HG03342 (cell line): ENCODE results near the gene LRMDA.

ENCODE experiments used
- ATAC-seq: cut with Tn5 transposase; IDR thresholded peaks from one replicate; pipeline ENCODE4 v1.9.1; 2021; ENCODE audit warnings: mild to moderate bottlenecking, moderate library complexity; ENCODE audit not compliant: unreplicated experiment

LRMDA gene

DNA sequence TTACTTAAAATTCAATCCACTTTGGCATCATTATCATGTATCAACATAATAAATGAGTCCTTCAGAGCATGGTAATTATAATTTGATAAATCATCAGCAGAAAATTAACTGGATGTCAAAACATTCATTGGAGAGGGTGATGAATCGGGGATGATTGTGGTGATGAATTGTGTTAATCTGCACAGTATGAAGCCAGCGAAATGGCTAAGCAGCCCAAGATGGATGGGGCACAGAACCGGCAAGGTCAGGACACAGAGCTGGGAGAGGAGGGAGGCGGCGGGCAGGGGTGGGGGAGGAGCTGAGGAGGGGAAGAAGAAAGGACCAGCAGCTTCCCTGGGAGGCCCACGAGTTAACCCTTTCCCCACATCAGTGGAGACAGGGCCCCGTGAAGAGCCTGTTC, 536.1 kb downstream of the LRMDA start:
- ATAC-seq: no peak

DNA sequence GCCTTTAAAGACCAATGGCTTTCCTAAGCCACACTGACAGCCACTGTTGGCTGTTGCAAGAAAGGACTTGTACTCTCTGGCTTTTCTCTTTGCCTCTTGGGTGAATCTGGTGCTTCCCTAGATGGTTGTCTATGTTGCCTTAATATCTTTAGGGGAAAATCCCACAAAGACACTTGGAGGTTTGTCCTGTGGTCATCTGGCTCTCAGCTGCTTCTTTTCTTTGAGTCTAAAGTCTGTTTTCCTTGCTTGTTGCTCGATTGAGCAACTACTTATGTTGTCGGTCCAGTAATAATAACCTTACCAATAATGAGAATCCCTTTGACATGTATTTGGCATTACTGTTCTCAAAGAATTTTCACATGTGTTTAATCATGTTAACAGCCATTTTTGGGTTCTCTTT, 537.6 kb downstream of the LRMDA start:
- ATAC-seq: no peak

DNA sequence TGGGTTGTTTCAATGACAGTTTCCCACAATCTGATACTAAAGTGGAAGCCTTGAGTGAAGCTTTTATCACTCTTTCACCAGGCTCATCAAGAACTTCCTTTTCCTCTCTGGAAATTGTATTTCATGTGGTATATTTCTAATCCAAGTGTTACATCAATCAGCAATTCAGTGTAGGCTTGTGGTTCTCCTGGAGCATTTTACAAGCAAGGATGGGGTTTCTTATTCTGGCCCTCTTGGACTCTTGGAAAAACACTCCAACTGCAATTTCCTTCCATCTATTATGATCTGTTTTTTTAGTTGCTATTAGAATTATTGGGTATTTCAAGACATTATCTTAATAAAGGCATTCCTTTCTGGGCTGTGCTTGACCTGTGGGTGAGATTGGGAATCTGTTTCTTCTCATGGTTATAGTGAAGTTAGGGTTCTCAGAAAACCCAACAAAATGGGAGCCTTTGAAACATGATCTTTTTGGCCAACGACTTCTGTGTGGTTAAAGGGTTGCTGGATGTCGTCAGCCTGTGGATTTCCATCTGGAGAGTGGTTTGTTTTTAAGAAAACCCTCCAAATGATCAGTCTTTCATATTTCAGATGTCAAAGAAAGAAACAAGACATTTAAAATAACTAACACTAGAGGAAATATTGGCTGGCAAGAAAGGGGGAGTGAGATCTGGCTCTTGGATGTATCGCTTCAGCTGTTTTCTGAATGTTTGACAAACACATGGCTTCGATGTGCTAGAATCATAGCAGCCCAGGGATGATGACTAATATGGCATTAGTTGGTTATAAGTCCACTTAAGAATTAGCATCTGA, 540.2 kb downstream of the LRMDA start:
- ATAC-seq: no peak

DNA sequence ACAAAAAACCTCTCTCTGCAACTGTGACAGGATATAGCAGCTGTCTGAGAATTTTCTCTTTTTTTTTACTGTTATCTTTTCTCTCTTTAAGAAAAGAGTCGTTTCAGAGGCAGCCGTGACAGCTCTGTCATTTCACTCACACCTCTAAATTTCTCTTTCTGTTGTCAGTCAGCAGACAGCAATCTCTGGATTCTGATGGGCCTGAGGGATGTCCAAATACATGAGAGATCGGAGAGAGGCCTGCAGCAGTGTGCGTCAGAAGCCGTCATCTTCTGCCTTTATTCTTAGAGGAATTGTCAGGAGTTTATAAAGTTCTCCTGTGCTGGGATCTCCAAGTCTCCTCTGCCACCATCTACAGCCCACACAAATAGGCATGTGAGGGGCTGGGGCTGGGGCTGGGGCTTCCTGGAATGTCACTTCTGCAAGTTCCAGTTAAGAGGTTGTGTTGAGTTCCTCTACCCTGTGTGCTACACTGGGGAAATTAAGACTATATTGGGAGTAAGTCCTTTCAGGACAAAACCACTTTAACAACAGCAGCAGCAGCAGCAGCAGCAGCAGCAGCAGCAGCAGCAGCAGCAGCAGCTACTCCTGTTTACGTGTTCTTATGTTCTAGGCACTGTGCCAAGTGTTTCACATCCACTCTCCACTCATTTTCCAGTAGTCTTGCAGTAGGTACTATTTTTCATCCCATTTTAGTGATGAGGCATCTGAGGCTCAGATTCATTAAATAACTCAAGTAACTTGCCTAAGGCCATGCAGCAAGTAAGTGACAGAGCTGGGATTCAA, 541.3 kb downstream of the LRMDA start:
- ATAC-seq: no peak

DNA sequence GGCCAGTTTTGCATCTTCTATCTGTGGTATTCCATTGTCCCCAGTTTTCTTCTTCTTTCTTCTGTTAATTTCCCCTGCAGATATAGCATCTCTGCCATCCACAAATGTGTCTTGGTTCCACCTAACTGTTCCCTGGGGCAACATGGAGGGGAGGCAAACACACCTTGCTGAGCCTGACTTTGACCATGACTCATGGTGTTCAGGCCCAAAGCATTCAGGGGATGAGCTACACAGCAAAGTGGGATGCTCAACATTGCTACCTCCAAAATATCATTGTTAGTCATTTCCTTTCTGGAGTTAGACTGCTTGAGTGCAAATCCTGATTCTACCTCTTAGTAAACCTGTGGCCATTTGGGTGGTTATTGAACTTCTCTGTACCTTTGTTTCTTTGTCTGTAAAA, 542.7 kb downstream of the LRMDA start:
- no peak for ATAC-seq

DNA sequence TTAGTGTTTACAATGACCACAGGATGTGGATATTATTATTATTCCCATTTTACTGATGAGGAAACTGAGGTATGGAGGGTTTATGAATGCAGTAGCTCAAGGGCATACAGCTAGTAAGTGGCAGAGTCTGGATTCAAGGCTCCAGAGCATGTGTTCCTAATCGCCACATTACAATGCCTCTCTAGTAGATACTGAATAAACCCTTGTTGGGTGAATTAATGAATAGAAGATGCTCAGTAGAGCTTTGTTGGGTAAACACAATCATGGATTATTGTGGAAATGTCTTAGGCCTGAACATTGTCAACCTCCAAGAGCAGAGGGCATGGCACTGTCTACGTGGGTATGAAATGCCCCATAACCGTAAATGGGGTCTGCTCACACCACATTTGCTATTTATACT, 545.3 kb downstream of the LRMDA start:
- no peak for ATAC-seq

DNA sequence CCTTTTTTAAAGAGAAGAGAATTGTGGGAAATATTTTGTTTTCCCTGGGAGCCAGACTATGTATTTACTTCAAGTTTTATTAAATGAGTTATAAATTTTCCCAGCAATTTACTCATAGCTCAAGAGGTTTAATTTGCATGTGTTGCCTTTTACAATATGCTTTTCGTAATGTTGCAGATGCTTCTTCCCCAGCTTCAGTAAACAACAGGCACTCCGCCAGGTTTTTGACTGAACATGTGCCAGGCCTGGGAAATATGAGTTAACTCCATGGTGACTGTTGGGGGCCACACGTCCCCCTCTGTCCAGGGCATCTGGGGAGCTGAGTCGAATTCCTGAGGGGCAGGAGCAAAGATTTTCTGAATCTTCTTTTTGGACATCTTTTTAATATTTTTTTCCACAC, 545.7 kb downstream of the LRMDA start:
- ATAC-seq: no peak

DNA sequence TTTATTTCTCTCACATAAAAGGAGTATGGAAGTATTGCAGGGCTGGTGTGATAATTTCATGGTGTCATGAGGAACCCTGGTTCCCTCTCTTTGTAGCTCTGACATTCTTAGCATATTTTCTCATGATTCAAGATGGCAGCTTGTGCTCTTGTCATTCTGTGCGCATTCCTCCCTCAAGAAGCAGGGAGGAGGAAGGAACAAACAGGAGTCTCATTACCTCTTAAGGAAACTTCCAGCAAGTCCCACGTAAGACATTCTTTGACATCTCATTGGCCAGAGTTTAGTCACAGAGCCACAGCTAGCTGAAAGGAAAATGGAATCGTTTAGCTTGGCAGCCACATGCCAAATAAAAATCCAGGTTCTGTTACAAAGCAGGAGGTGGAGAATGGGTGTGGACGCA, 546.8 kb downstream of the LRMDA start:
- ATAC-seq: no peak

DNA sequence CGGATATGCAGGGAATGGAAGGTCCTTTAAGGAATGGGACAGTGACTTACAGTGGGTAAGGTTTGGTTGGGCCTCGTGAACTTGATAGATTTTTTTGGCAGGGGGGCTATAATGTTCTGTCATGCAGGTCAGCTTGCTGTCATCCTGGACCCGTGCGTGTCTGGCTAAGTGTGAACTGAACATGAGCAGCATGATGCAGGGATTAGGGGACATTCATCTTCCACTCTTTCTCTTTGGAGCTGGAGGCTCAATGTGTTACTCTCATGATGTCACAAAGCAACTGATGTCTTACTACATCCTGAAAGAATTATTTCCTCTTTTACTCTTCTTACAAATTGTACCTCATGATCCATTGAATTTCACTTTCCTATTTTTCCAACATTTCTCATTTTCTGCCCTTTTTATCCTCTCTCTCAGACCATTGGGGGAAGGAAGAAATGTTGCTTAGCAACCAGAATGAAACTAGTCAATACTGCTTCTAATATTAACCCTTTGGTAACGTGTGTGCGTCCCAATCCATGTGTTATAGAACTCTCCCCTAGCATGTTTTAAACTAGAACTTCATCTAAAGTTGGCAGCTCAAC, 549.1 kb downstream of the LRMDA start:
- ATAC-seq: no peak

DNA sequence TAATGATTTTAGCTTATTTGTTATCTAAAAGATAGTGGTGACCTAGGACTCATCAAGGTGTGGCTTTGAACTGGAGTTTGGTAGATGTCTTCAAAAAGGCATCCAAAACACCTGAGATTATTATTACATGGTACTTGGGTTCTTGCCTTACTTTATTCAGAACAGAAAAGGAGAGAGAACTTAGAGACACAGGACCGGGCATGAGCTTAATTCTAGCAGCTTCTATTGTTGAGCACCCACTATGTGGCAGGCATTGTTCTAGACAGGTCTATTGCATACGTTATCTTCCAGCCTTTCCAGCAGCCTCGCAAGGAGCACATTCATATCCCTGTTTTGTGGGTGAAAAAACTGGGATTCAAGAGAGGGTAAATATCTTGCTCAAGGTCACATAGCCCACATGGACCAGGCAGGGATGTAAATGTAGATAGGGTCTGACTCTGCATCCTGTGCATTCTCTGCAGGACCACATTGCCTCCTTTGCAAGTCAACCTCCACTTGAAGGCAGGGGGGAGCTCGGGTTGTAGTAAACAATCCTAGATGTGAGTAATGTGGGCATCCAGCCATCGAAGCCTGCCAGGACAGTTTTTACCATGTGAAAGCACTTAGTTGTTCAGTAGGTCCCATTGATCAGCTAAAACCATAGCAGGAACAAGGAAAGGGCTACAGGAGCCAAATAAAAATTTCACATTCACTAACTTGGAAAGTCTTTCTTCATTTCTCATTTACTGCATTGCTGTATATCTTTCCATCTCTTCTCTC, 551.4 kb downstream of the LRMDA start:
- no peak for ATAC-seq

DNA sequence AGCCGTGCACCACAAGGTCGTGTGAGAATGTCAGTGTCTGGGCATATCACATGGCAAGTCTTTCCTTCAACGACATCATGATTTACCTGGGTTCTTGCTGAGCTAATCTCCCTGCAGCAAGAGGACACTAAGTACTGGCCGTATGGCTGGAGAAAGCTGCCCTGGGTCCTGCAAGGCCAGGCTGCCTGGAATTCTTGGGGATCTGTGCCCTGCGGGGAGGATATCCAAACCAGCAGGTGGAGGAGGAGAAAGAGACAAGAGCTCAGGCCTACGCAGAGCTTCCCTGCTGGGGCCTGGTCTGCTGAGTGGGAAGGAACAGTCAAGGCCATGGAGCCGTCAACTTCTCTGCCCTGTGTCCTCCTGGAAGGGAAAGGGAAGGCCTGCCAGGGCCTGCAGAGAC, 552.6 kb downstream of the LRMDA start:
- ATAC-seq: no peak

DNA sequence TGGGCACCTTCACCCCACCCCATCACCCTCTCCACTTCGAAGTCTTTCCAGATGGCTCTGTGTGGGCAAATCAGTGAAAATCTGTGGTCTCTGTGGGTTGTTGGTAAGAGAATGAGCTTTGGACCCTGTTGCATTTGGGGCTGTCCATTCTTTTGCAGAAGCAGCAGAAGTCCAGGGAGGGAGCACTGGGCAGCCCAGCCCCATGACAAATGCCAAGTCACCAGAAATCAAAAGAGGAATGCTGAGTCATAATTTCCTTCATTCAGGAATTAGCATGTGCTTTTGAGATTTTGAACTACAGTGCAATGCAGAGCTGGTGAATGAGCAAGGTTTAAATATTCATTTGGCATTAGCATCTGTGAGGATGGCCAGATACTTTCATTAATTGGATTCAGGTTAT, 556.2 kb downstream of the LRMDA start:
- no peak for ATAC-seq

DNA sequence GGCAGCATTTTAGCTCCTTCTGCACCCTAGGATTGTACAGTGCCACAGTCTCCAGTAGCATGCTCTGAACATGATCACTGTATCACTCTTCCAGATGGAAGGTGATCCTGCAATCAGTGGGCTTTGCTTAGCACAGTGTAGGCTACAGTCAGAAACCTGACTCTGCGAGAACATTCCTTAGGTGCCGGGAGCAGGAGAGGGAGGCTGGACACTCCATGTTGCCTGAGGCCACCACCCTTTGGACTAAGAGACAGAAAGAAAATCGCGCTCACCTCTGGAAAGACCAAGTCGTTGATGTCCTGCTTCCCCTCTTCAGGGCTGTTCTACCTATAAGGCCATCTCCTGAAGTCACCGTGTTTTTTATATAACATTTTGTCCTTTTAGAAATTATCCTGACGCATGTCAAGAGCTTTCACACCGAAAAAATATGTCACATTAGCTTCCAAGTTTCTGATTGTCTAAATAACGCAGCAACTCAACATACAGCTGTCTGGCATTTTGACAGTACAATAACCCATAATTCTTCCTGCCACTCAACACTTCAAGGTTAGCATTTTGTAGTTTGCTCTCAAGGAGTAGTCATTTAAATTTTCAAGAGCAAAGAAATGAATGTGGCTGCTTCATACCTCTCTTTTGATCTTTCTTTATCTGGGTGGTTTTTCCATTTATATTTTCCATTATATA, 563.1 kb downstream of the LRMDA start:
- ATAC-seq: no peak

DNA sequence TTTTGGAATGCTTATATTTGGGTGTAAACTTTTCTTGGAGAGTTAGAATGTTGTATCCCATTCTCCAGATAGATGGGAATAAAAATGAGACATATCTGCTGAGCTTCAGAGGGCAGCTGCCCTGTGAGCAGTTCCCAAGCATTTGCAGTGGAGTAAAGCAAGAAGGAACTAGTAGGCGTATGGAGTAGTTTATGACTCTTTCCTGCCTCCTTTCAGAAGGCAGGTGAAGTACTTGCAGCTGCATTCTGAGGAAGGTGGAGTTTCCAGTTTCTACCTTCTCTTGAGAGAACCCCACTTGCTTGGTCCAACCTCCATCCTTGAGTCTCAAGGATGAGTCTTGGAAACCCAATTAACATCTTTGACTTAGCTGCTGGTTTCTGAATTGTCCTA, 563.6 kb downstream of the LRMDA start:
- ATAC-seq: no peak

DNA sequence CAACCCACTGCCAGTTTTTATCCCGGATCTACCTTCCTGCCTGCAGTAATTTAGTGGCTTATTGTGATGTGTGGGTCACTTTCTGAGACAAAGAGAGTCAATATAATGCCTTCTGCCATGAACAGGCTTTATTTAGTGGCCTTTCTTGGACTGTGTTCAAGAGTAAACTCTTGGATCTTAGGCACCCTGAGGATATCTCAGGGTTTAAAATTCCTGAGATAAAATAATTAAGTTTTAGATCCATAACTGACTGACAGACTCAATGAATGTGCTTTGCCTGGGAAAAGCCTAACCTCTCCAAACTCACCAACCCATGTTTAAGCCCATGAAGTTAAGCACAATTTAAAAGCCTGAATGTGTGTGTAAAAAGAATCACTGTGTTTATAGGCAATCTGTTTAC, 564.3 kb downstream of the LRMDA start:
- ATAC-seq: no peak

DNA sequence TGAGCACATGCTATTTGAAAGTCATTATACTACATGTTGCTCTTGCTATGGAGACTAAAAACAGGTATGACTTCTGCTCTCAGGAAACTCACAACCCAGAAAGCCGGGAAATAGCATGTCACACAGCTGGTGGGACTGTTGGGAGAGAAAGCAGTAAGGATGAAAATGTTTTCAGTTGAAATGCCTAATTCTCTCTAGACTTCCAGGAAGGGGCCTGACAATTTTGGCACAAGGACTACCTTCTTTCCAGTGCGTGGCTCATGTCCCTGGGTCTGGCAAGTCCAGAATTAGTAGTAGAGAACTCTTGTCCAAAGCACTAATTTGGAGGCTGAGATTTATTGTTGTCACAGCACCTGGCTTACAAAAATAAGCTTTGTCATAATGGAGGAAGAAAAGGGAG, 567.6 kb downstream of the LRMDA start:
- ATAC-seq: no peak

DNA sequence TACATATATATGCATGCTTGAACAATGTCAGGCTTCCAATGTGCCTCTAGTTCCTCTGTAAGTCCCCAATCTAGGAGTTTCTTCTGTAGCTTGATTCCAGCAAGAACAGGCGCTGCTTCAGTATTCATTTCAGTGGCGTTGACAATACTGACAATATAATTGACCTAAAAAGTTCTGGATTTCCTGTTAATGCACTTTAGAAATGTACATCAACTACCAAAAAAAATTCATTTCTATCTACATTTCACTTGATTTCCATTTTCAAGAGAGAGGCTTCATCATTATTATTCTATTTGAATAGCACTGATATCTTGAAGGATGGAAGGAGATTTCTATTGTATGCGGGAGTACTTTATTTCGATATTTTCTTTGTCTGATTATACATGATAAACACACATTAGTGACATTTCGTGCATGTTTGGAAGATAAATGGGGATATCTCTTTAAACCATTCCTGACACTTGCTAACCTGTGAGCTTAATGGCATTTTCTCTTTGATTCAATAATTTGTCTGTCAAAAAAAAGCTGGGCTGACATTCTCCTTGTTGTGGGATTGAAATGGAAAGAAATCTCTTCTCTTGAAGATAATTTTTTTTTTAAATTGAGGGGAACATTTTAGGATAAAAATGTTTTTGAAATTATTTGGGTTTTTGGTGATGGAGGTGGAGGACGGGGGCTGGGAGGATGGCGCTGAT, 568.2 kb downstream of the LRMDA start:
- ATAC-seq: no peak

DNA sequence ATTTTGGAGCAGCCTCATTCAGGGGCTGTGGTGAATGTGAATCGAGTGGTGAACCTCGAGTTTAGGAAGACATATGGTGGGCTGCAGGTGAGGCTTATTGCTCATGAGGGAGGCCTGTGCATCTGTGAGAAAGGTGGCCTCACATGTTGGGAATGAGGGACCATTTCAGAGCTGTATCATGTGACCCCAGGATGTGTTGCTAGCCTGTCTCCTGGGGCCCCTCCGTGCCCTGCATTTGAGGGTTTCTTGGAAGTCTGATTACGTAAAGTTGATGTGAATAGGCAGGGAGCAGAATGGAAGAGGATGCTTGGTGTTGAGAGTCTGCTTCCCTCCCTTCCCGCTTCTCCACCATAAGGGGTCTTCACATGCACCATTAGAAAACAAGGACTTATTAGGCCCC, 569.1 kb downstream of the LRMDA start:
- no peak for ATAC-seq

DNA sequence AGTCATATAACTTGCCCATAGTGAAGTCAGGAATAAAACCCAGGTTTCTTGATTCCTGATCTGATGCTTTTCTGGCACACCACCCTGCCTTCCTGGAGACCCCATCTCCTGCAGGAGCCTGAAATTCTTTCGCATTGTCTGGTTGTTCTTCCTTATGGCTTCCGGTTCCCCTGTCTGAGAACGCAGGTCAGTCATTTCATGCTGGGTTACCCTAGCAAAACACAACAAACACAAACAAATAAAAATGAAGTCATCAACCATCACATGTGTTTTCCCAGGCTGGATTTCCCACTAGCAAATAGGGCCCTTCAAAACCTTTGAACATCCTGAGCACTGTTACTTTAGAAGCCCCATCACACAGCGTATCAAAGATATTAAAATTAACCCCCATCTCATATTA, 569.6 kb downstream of the LRMDA start:
- no peak for ATAC-seq

DNA sequence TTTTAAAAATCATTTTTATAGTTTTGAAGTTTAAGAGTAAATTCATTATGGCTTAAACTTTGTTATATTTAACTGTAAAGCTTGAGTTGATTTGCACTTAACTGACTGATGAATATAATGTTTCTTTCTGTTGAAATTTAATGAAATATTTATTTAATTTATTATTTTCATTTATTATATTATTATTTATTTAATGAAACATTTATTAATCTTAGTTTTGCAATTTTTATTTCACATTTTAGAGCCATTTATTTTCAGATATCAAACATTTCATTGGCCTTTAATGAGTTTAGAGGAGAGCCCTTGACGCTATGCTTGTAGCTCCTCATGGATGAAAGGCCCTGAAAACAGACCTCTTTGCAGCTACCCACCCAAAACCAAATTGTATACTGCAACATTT, 570.0 kb downstream of the LRMDA start:
- ATAC-seq: no peak
